ENCODE data around the gene ABCA6. TPM values are rescaled to one million over a fixed set of nuclear protein-coding genes. Genes with fewer than 3 reads are reported as not detected.

The ABCA6 gene
- total and polyA plus RNA-seq, 9 of the 15 experiments (the other 6 are each of a cell fraction or from before 2014, with no cell fraction given) = 0.06 to 0.73 (median 0.15) TPM

- no peak for TF ChIP-seq PTBP1 (IDR thresholded peaks at IDR 0.05; ENCODE audit: low read depth, low read length)
- peak in 1 of 2 experiments; percentile 85; a peak in 1 of 4 replicates for TF ChIP-seq ZMIZ1 (IDR thresholded peaks at IDR 0.05; ENCODE audit: low read depth in 2 of 2, low read length in 2 of 2)
- TF ChIP-seq POLR2B (IDR thresholded peaks at IDR 0.05; ENCODE audit: low read depth, partially characterized antibody) = peak; percentile 56
- peak; percentile 77 for TF ChIP-seq BRD9 (IDR thresholded peaks at IDR 0.05; ENCODE audit: low read depth, partially characterized antibody)
- peak; percentile 63; the same call in 1 of the 2 replicates for TF ChIP-seq MITF (IDR thresholded peaks at IDR 0.05)
Measured at GRCh38 chr17:69093279-69093789, 48.4 kb downstream of the ABCA6 start (continued).

GRCh38 chr17:69090365-69090764, 51.3 kb downstream of the ABCA6 start:
- H3K4me3 ChIP-seq = no peak overlapping the region
- intact Hi-C loops (cut with micrococcal nuclease) (no loop called here), in situ Hi-C loops (cut with MboI) (no loop called here)
- TF ChIP-seq HNRNPLL (IDR thresholded peaks at IDR 0.05; ENCODE audit: low read depth, low read length, poor library complexity, severe bottlenecking) (no peak), PRMT5 (CRISPR knock-in tag; IDR thresholded peaks at IDR 0.05) (no peak), ZNF766 (CRISPR knock-in tag; conservative IDR thresholded peaks at IDR 0.05) (no peak), NEUROD1 (IDR thresholded peaks at IDR 0.05; ENCODE audit: borderline replicate concordance, low read depth, low read length, partially characterized antibody) (no peak), NCOA6 (IDR thresholded peaks at IDR 0.05) (no peak), CSDE1 (IDR thresholded peaks at IDR 0.05) (no peak)
- H4K20me1 ChIP-seq (replicated peaks; ENCODE audit: control insufficient read depth, insufficient read depth, low read length) = no peaks in the 10 kb centered on the region
- BruUV-seq (replicated peaks) = no TSS peak
- DNase-seq (ENCODE audit: extremely low read depth in 1 of 4, low spot score in 3 of 4) (no peak), FAIRE-seq (no peak), ATAC-seq (no peak)
- ChIA-PET CTCF (ENCODE audit: low intra/inter-chr PET ratio) (no interaction called here), POLR2A (no interaction called here)
- peaks cover 18% of the 10 kb centered on the region for H3K9me3 ChIP-seq (replicated peaks; ENCODE audit: control insufficient read depth, insufficient read depth, low read depth, low read length)
- H2AFZ ChIP-seq (ENCODE audit: low read depth, low read length) = no peak overlapping the region
- no peak overlapping the region for H3K4me2 ChIP-seq (ENCODE audit: insufficient read depth, low read length)
- H3K9me1 ChIP-seq (ENCODE audit: control insufficient read depth, insufficient read depth, low read length) = no peaks in the 10 kb centered on the region
- no peak overlapping the region; the same call in 2 of the 3 replicates for H3K27ac ChIP-seq (ENCODE audit: extremely low read depth, low read depth, low read length)
- H3K27me3 ChIP-seq (ENCODE audit: control insufficient read depth in 2 of 2, insufficient read depth in 2 of 2, low read length in 2 of 2) = no peaks in the 10 kb centered on the region
- H3K4me1 ChIP-seq (replicated peaks in 1 of 2; ENCODE audit: control insufficient read depth in 2 of 2, insufficient read depth in 2 of 2, low read length in 2 of 2) = peaks cover 3 to 27% of the 10 kb centered on the region in 2 experiments; a peak in 4 of 5 replicates
- peaks cover 7% of the 10 kb centered on the region; the same call in 2 of the 3 replicates for H3K36me3 ChIP-seq (ENCODE audit: control insufficient read depth, insufficient read depth, low read length)
- no peaks in the 10 kb centered on the region for H3K79me2 ChIP-seq (ENCODE audit: control insufficient read depth, insufficient read depth, low read length)
- no peak overlapping the region for H3K9ac ChIP-seq (ENCODE audit: insufficient read depth in 1 of 2, low read depth in 2 of 2, low read length in 2 of 2)
- 90% methylated on average over 3 of the region's 4 CpGs for WGBS (ENCODE audit: insufficient coverage, low coverage, missing lambda C conversion rate)

All from K562 (cell line).